ENCODE data around the gene TRIM67. TPM values are rescaled to one million over a fixed set of nuclear protein-coding genes. Genes with fewer than 3 reads are reported as not detected.

The TRIM67 gene
- total RNA-seq, 1 donor from 2014 or later, result not detected

DNA sequence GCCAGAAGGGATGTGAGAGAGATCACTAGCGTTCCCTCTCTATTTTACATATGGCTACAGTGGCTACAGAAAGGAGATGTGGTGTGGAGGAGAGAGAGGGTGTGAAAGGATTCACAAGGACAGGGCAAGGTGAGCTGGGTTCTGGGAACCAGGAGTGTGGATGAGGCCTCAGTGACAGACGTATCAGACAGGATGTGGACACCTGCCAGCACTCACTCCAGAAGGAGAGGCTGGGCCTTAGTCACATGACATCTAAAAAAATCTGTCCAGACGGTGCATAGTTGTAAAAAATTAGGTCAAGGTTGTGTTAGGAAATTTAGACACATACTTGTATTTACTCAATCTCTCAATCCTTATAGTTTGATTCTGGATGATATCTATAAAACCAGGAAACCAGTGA, 10.6 kb downstream of the TRIM67 start:
- no peak for ATAC-seq (ENCODE audit: low read depth)
- intact Hi-C loops (cut with micrococcal nuclease), result no loop called here
- peaks cover 43% of the 10 kb centered on the region for H3K27me3 Mint-ChIP-seq
- CTCF ChIA-PET, result no interaction called here
- no peak overlapping the region for H3K27ac Mint-ChIP-seq
- H3K4me3 Mint-ChIP-seq, result no peak overlapping the region
- no peaks in the 10 kb centered on the region for H3K9me3 Mint-ChIP-seq
- POLR2A ChIA-PET, result no interaction called here
- no peaks in the 10 kb centered on the region for H3K4me1 Mint-ChIP-seq
- no peaks in the 10 kb centered on the region for H3K36me3 Mint-ChIP-seq (ENCODE audit: low read depth)
- TF ChIP-seq, protein P1, sequence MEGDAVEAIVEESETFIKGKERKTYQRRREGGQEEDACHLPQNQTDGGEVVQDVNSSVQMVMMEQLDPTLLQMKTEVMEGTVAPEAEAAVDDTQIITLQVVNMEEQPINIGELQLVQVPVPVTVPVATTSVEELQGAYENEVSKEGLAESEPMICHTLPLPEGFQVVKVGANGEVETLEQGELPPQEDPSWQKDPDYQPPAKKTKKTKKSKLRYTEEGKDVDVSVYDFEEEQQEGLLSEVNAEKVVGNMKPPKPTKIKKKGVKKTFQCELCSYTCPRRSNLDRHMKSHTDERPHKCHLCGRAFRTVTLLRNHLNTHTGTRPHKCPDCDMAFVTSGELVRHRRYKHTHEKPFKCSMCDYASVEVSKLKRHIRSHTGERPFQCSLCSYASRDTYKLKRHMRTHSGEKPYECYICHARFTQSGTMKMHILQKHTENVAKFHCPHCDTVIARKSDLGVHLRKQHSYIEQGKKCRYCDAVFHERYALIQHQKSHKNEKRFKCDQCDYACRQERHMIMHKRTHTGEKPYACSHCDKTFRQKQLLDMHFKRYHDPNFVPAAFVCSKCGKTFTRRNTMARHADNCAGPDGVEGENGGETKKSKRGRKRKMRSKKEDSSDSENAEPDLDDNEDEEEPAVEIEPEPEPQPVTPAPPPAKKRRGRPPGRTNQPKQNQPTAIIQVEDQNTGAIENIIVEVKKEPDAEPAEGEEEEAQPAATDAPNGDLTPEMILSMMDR (IDR thresholded peaks at IDR 0.05), result no peak
- DNase-seq, result no peak

DNA sequence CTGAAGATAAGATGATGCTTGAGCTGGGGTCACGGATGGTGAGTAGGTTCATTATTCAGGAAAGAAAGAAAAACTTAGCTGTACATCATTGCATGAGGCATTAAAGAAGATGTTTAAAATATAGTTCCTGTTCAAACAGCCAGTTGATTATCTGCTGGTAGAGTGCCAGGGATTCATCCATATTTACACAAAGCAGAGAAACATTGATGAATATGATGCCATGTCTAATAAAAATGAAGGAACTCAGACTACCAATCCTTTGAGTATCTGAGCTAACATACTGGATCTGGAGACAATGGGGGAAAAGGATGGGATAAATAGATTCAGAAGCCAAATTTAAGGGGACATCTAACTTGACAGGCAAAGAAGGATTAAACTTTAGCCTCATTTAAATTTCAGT, 14.6 kb downstream of the TRIM67 start:
- ATAC-seq (ENCODE audit: low read depth) (no peak), DNase-seq (no peak)
- Mint-ChIP-seq H3K9me3 (no peaks in the 10 kb centered on the region), H3K27me3 (peaks cover 43% of the 10 kb centered on the region), H3K27ac (no peak overlapping the region), H3K4me1 (no peaks in the 10 kb centered on the region), H3K4me3 (no peak overlapping the region), H3K36me3 (ENCODE audit: low read depth) (no peaks in the 10 kb centered on the region)
- POLR2A ChIA-PET, result no interaction called here
- TF ChIP-seq, protein P1 (IDR thresholded peaks at IDR 0.05), result no peak
- CTCF ChIA-PET, result no interaction called here
- intact Hi-C loops (cut with micrococcal nuclease), result no loop called here

DNA sequence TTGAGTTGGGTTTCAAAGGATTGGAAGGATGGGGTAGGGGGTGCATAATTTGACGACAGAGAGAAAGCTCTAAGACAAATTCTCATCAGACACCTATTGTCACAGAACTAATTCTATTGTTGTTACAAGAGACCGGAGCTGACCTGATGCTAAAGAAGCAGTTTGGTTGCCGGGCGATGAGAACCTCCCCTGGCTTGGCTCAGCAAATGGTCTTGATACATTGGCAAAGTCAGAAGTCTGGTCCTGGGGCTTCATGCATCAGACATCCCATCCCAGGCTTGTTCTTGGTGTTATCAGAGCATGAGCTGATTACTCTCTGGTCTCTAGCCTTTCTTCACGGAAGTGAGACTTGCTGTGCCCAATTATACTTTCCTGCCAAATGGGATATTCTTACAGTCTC, 15.4 kb downstream of the TRIM67 start:
- intact Hi-C loops (cut with micrococcal nuclease), result no loop called here
- CTCF ChIA-PET, result no interaction called here
- ATAC-seq (ENCODE audit: low read depth), result no peak
- Mint-ChIP-seq H3K27ac (no peak overlapping the region), H3K27me3 (peaks cover 50% of the 10 kb centered on the region), H3K4me1 (no peaks in the 10 kb centered on the region), H3K9me3 (no peaks in the 10 kb centered on the region), H3K36me3 (ENCODE audit: low read depth) (no peaks in the 10 kb centered on the region), H3K4me3 (no peak overlapping the region)
- POLR2A ChIA-PET, result no interaction called here
- TF ChIP-seq, protein P1 (IDR thresholded peaks at IDR 0.05), result no peak
- no peak for DNase-seq

DNA sequence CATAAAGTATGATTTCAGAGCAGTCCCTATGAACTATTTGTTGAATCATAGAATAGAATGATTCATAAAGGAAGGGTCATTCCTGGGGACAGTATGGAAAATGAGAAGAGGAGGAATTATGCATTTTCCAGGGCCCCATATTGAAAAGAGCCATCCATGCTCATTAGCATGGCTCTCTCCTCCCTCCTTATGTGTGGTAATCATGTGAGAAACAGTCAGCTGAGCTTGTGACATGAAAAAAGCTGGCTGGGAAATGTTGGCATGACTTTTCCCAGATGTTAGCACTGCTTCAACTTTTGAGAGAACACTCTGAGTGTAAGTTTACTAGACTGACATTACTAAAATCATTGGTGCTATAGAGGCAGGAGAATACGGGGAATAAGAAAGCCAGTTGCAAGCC, 16.1 kb downstream of the TRIM67 start:
- peaks cover 49% of the 10 kb centered on the region for H3K27me3 Mint-ChIP-seq
- DNase-seq (no peak), ATAC-seq (ENCODE audit: low read depth) (no peak)
- CTCF ChIA-PET, result no interaction called here
- intact Hi-C loops (cut with micrococcal nuclease), result no loop called here
- H3K4me1 Mint-ChIP-seq, result no peaks in the 10 kb centered on the region
- POLR2A ChIA-PET, result no interaction called here
- H3K36me3 Mint-ChIP-seq (ENCODE audit: low read depth), result no peaks in the 10 kb centered on the region
- no peak overlapping the region for H3K4me3 Mint-ChIP-seq
- no peak overlapping the region for H3K27ac Mint-ChIP-seq
- H3K9me3 Mint-ChIP-seq, result no peaks in the 10 kb centered on the region
- TF ChIP-seq, protein P1 (IDR thresholded peaks at IDR 0.05), result no peak

DNA sequence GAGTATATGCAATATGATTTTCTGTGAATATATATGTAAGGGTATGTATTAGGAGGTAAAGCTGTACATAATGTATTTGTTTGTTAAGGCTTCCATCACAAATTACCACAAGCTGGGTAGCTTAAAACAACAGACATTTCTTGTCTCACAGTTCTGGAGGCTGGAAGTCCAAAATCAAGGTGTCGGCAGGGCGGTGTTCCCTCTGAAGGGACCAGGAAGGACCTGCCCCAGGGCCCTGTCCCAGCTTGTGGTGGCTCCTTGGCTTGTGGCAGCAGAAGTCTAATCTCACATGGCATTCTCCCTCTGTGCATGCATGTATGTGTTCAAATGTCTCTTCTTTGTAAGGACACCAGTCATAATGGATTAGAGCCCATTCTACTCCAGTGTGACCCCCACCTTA, 17.1 kb downstream of the TRIM67 start:
- CTCF ChIA-PET, result no interaction called here
- peaks cover 43% of the 10 kb centered on the region for H3K27me3 Mint-ChIP-seq

More for the DNA sequence above, 17.1 kb downstream of the TRIM67 start:
- ATAC-seq (ENCODE audit: low read depth) (no peak), DNase-seq (no peak)
- Mint-ChIP-seq H3K36me3 (ENCODE audit: low read depth) (no peaks in the 10 kb centered on the region), H3K4me1 (no peaks in the 10 kb centered on the region), H3K9me3 (no peaks in the 10 kb centered on the region), H3K27ac (no peak overlapping the region), H3K4me3 (no peak overlapping the region)
- POLR2A ChIA-PET, result no interaction called here
- TF ChIP-seq, protein P1 (IDR thresholded peaks at IDR 0.05), result no peak
- intact Hi-C loops (cut with micrococcal nuclease), result no loop called here

All from activated B cell treated with CpG ODN at 0.5 μM for 24 hours (primary cell).